KOPT-K1 (cell line): Measurements from ENCODE around the gene KLK7.
"Not testable (repeated sequence)": the region's sequence is repeated elsewhere in the genome, so short reads cannot be mapped to it uniquely, and the experiment has no call there.

ENCODE experiments used
- H3K27ac ChIP-seq: fragments of 200-600 bp; sonication (generic); 2 replicates; pipeline ENCODE4 v1.5.1; 2016; ENCODE audit warnings: antibody characterized with exemption, mild to moderate bottlenecking, low read depth, low read length; ENCODE audit not compliant: poor library complexity, severe bottlenecking
- H3K36me3 ChIP-seq: fragments of 200-600 bp; sonication (generic); 2 replicates; pipeline ENCODE4 v1.5.1; 2017; ENCODE audit warnings: antibody characterized with exemption, mild to moderate bottlenecking, low read length, moderate library complexity; ENCODE audit not compliant: insufficient read depth
- H3K9me3 ChIP-seq: fragments of 200-600 bp; sonication (generic); 2 replicates; pipeline ENCODE4 v1.5.1; 2017; ENCODE audit warnings: antibody characterized with exemption, low read length, mild to moderate bottlenecking; ENCODE audit not compliant: insufficient read depth, poor library complexity, severe bottlenecking

KLK7 gene

GRCh38 chr19:51001515-51001914 is 17.8 kb upstream of the KLK7 start, which contains the start of gene KLK8:
Gene KLK8, minus strand, starts transcription at chr19:51001604. Its CDS starts 437 bp downstream, at chr19:51001167.
- no peak within 1 kb of the TSS for H3K27ac ChIP-seq
- H3K36me3 ChIP-seq = no peaks in the 10 kb centered on the region
- H3K9me3 ChIP-seq = no peaks in the 10 kb centered on the region

GRCh38 chr19:51000981-51001380 is 17.3 kb upstream of the KLK7 start:
- Histone ChIP-seq H3K9me3 (no peaks in the 10 kb centered on the region), H3K36me3 (no peaks in the 10 kb centered on the region), H3K27ac (no peak overlapping the region)

DNA sequence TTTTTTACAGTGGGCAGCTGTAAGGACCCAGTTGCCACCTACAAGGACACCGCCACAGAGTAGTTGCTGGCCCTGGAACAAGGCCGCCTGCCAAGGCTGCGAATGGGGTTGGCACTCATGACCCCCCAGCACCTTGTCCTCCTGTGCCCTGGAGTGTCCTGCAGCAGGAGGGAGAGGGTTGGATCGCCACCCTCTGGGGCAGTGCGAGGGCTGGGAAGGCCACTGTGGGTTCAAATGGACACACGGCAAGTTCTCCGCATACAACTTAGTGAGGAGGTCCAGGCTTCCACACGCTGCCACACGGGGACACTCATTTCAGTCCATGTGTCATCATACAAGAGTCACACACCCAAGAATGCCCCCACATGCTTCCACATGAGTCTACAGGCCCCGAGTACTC is 16.7 kb upstream of the KLK7 start:
- no peak overlapping the region for H3K27ac ChIP-seq

GRCh38 chr19:50998686-50999085 is 15.0 kb upstream of the KLK7 start:
- Histone ChIP-seq H3K9me3 (no peaks in the 10 kb centered on the region), H3K27ac (no peak overlapping the region), H3K36me3 (no peaks in the 10 kb centered on the region)

More for the DNA sequence above, 16.7 kb upstream of the KLK7 start:
- Histone ChIP-seq H3K9me3 (no peaks in the 10 kb centered on the region), H3K36me3 (no peaks in the 10 kb centered on the region)

DNA sequence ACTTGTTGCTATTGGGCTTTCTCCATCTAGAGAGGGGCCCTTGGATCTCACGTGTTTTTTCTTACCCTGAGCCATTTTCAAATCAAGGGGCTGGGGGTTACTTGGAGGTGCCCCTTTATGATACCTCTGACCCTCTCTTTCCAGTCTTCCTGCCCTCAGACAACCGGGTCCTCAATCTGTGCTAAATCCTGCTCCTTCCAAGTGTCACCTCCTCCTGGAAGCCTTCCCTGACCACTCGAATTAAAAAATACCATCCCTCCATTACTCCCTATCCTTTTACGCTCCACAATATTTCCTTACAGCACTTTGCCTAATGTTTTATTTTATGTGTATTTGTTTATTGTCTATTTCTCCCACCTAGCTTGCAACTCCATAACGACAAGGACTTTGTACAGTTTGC is 14.3 kb upstream of the KLK7 start:
- H3K9me3 ChIP-seq = no peaks in the 10 kb centered on the region
- H3K36me3 ChIP-seq = no peaks in the 10 kb centered on the region

DNA sequence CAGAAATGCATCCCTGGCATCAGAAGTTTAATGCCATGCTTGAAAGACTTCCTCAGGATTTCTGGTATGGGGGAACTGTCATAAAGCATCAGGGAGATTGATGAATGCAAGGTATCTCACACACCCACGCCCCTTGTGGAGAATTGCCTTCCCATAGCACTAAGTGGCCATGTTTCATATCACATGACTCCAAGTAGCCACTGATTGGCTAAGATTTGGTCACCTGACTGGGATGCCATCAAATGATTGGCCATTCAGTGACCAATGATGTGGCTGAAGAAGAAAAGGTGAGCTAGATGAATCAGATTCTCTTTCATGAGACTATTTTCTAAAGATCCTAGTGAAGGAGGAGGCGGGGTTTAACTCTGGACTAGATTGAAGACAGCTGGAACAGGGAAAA is 10.4 kb upstream of the KLK7 start:
- Histone ChIP-seq H3K9me3 (no peaks in the 10 kb centered on the region), H3K27ac (no peak overlapping the region), H3K36me3 (no peaks in the 10 kb centered on the region)

More for the DNA sequence above, 14.3 kb upstream of the KLK7 start:
- H3K27ac ChIP-seq = no peak overlapping the region

- Histone ChIP-seq H3K36me3 (no peaks in the 10 kb centered on the region), H3K27ac (no peak overlapping the region), H3K9me3 (no peaks in the 10 kb centered on the region)
Observed at GRCh38 chr19:50992666-50993035, 8.9 kb upstream of the KLK7 start.

DNA sequence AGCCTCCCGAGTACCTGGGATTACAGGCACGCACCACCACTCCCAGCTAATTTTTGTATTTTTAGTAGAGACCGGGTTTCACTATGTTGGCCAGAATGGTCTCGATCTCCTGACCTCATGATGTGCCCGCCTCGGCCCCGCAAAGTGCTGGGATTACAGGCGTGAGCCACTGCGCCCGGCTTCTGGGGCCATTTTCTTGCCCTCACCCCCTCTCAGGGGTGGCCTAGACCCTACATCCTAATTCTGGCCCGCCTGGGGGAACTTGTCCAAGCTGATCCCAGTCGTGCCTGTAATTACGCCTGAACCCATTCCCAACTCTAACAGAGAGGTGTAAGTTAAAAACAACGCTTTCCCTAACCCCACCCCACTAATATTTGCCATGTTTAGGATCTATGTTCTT is 699 bp upstream of the KLK7 start:
- H3K36me3 ChIP-seq, H3K27ac ChIP-seq, H3K9me3 ChIP-seq: not testable (repeated sequence)

- no peaks in the 10 kb centered on the region for H3K36me3 ChIP-seq
- no peaks in the 10 kb centered on the region for H3K9me3 ChIP-seq
Observed at GRCh38 chr19:50982186-50982585, 1.5 kb downstream of the KLK7 start.

GRCh38 chr19:50981587-50982146 is 2.0 kb downstream of the KLK7 start:
- Histone ChIP-seq H3K9me3 (no peaks in the 10 kb centered on the region), H3K36me3 (no peaks in the 10 kb centered on the region), H3K27ac (no peak overlapping the region)

More at GRCh38 chr19:50982186-50982585, 1.5 kb downstream of the KLK7 start:
- H3K27ac ChIP-seq = no peak overlapping the region

GRCh38 chr19:50980208-50980607 is 3.5 kb downstream of the KLK7 start:
- Histone ChIP-seq H3K36me3 (no peaks in the 10 kb centered on the region), H3K9me3 (no peaks in the 10 kb centered on the region), H3K27ac (no peak overlapping the region)

GRCh38 chr19:50979758-50980157 is 4.0 kb downstream of the KLK7 start:
- H3K9me3 ChIP-seq = no peaks in the 10 kb centered on the region
- H3K36me3 ChIP-seq = no peaks in the 10 kb centered on the region
- H3K27ac ChIP-seq = no peak overlapping the region

DNA sequence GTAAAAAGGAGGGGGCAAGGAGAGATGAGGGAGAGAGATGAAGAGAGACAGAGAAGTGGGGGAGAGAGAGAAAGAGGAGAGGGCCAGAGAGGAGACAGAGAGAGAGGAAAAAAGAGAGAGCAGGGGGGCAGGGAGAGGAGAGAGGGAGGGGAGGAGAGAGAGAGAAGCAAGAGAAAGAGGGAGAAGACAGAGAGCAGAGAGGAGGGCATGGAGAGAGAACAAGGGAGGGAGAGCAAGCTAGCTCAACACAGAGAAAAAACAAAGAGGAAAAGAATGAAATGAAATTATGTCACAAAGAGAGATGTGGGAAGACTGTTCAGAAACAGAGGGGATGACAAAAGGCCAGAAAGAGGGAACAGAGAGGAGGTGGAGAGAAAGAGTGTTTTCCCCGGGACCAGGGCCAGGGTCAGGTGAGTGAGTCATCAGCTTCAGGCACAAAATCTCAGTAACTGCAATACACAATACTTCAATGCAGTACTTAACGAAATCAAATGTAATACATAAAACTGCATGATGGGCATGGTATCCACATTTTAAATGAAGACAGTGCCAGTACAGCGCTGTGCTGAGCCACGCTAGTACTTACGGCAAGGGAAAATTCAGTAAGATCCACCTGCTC is 4.8 kb downstream of the KLK7 start:
- H3K9me3 ChIP-seq = no peaks in the 10 kb centered on the region
- no peaks in the 10 kb centered on the region for H3K36me3 ChIP-seq
- no peak overlapping the region for H3K27ac ChIP-seq

DNA sequence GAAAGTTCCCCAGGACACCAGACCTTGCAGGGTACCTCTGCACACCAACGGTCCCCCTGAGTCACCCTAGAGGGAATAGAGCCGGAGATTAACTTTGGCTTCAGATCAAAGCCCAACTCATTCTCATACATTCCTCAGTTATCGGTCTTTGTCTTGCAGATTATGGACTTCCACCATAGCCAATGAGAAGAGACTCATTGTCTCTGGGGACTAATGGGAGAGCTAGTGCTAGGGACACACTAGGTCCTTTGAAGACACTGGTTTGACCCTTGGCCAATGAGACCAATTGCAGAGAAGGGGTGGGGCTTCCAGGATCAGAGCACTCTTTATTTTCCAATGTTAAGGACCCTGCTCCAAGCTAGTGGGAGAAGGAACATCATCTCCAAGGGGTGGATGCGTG is 6.1 kb downstream of the KLK7 start:
- no peaks in the 10 kb centered on the region for H3K36me3 ChIP-seq
- no peak overlapping the region for H3K27ac ChIP-seq
- H3K9me3 ChIP-seq = no peaks in the 10 kb centered on the region

DNA sequence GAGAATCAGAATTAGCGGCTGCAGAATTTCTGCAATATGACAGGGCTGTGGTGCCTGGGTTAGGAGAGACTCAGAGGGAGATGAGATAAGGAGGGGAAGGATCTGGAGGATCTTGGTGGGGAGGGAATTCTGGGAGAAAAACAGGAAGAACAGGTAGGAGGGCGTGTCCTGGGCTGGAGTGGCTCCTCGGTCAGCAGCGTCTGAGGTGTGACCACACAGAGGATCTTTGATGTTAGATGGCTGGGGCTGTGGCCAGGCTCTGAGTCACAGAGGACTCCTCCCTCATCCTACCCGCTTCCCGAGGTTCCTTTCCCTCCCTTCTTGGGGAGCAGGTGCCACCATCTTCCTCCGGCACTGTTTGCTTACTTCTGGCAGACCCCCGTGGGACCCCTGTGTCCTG is 8.0 kb downstream of the KLK7 start:
- Histone ChIP-seq H3K9me3 (no peaks in the 10 kb centered on the region), H3K36me3 (no peaks in the 10 kb centered on the region), H3K27ac (no peak overlapping the region)
